ENCODE data around the gene TSR1.
A peak's percentile ranks its signal among the peaks of the same experiment; 100 is the strongest.

The TSR1 gene

DNA sequence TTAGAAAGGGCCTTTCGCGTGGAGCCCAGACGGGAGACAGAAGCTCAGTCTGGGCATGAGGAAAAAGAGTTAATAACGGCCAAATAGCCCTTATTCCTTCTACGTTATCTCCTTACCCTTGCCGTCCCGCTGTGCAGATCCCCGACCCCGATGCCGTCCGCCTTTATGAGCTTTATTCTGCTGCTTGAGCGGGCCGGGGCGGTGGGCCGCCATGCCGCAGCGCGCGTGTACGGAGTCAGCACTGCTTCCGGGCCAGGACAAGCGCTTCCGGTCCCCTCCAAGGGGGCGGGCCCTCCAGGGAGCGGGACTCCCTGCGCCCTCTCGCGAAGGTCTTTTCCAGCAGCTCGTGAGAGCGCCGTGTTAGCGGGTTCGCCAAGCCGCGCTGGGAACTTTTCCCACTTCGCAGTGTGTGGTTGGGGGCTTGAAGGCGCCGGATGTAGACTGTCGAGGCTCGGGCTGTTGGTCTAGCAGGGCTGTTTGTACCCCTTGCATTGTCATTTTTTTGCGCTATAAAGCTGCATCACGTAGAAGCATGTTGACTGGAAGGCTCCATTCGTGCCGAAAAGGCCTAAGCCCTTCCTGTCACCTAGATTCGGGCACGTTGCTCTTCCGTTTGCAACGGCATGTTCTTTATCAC lies at the start of gene TSR1:
TSR1 (minus strand) TSS at position 243 of the 637 bp plus-strand sequence; CDS start at position 213, 30 bp downstream.
- peak; percentile 48 to 95 (median 86) for DNase-seq

DNA sequence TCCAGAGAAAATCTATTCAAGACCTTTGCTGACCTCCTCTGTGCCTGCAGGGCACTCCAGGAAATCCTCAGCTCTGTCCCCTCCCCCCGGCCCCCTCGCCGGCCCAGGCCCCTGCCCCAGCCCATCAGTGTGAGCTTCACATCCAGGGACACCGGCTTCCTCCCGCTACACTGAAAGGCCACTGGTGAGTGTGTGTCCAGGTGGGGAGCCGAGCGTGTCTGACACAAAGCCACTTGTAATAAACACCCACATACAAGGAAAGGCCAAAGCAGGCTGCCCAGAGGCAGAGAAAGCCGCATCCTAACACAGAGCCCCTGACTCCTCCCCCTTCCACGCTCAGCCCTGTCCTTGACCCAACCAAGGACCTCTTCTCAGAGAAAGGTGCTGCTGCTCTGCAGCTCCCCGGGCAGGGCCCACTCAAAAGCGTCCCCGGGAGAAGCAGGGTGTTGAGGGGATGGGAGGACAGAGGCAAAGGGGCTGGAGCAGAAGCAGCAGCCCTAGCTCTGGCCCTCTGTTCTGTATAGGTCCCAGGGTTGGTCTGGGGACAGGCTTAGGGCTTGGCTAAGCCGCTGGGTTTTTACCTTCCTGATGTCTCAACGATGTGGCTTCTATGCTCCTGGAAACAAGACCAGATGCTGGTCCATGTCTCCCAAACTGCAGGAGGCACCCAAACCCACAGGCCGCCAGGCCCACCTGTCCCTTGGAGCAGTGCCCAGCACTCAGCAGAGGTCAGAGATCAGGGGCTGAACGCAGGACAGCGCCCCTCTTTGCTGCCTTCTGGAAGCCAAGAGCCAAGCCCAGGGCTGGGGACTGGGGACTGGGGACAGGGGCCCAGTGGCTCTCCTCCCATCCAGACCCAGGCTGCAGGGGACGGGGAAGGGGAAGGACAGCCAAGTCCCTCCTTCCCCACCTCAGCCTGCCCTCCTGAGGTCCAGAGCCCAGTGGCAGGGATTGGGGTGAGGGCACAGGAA lies 49.3 kb upstream of the TSR1 start:
- no peak for DNase-seq

DNA sequence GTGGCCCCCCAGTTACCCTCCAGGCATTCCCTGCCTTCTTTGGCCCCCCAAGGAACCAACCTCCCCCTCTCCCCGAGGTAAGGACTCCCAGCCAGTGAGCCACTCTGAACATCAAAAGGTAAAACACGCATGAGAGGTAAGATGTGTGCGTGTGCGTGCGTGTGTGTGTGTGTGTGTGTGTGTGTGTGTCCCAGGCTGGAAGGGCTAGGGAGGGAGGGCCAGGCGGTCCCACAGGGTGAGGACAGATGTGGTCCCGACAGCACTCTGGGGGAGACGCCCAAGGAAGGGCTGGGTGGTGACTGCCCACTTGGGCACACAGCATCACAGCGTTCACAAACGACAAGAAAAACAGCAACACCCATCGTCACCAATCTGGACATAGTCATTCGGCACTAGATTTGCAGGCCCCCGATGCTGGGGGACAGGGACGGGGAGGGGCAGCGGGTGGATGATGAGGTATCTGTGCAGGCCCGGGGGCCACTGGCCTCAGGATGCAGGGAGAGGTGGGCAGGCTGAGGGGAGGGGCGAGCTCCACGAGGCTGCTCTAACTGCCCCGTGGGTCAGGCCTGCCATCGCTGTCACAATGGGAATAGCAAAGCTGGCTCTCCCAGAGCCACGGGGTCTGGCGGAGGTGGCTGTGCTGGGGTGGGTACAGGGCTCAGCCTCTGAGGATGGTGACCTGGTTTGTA lies 48.3 kb upstream of the TSR1 start:
- no peak for DNase-seq

DNA sequence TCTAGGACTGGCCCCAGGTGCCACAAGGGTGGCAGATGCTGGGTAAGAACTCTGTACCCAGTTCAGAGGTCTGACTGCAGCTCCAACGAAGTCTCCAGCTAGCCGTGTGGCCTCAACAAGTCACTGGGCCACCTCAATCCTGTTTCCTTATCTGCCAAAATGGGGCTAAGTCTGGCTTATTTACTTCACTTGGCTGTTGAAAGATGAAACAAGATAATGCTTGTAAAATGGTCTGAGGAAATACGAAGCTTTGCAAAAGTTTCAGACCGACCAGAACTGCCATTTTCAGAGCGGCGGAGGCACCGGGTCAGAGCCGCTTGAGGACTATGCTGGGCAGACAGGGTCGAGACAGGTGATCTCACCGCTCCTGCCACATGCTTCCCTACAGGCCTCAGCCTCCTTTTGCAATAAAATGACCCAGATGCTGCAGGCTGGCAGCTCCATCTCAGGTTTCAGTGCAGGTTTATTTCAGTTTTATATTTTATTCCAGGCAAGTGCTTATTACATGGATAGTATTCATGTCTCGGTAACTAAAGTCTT lies 47.4 kb upstream of the TSR1 start:
- DNase-seq: no peak

DNA sequence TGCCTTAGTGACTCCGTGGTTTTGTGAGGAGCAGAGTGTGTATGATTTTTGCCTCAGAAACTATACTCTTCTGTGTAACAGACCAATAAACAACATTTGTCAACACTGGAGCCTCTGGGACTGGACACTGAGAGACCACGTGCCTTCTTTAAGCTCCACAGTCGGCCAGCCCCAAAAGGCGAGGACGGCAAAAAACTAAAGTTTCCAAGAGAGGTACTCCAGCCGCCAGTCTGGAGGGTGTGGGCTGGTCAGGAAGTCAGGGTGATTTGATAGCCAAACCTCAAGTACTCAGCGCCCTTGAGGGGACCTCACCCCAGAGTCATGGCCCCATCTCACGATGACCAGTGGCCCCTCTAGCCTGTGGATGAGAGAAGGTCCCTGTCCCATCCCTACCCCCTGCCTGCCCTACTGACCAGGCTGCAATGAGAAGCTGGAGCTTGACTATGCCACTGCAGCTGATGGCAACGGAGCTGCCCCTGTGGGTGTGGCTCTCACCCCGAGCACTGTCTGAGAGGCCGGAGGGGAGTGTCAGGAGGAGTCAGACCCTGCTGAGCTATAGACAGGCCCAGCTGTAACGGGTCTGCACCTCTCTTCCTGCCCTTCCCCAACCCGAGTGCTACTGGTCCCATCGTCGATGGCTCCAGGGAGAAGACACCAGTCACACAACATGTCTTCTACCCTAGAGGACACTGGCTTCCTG lies 44.8 kb upstream of the TSR1 start:
- no peak for DNase-seq

DNA sequence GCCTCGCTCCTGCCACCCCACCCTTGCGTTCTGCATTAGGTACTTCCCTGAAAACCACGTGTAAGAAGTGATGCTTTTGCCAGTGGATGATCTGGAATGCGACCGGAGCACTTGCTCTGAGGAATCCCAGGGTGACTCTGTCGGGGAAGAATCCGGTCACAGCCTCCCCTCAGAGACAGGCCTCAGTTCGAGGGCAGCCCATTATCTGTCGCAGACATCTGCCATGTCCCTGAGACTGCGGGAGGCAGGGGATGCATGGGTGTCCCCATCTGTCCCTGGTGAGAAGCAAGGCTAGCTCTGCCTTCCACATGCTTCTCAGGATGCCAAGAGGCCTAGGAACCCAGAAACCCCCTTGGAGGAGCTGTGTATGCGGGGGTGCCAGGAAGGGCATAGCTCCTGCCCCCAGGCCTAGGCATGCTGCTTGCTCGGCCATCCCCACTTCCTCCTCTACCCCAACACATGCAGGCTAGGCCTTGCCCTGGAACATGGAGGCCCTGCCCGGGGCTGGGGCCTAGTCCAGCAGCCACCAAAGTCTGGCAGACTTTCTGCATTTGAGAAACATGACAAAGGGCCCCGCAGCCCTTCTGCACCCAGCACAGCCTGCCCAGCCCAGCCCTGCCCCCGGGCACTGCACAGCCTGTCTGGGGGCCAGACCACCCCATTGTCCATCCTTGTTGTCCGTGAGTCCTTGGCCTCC lies 44.1 kb upstream of the TSR1 start:
- no peak for DNase-seq

DNA sequence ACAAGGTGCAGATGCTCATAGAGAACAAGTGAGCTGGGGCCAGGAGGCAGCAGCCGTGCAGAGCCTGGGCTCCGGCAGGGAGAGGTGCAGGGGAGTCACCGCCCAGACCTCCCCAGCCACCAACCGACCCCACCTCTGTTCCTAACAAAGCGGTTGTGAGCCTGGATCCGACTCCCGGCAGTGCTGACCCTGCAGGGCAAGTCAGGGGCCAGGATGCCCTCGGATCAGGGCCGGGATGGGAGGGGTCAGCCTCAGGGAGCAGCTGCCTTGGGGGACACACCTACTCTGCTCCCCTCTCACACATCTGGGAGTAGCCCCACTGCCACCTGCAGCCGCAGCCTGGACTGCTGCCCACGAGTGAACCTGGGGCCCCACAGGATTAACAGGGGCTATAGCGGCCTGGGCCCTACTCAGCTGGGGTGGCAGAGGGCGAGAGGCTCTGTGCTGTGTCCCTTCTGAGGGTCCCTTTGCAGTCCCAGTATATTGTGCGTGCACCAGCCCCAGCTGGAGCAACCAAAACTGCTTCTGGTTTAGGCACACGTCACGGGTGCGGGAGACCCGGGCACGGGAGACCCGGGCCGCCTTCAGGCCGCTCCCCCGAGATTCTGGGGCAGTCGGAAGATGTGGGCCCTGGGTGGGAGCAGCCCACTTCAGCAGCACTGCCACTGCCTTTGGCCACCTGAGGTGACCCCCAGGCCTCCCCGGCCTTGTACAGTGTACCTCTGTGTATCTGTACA lies 43.4 kb upstream of the TSR1 start:
- no peak for DNase-seq

DNA sequence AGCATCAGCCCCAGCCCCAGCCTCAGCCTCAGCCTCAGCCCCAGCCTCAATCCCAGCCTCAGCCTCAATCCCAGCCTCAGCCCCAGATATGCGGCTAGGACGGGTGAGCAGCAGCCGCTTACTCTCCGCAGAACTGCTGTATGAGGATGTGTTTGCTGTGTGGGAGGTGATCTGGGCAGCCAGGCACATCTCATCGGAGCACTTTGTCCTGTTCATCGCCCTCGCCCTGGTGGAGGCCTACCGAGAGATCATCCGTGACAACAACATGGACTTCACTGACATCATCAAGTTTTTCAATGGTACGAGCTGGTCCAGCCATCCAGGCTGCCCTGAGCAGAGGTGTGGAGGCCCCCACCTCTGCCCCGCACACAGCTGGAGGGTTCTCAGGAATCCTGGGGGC lies 42.6 kb upstream of the TSR1 start:
- DNase-seq: no peak

DNA sequence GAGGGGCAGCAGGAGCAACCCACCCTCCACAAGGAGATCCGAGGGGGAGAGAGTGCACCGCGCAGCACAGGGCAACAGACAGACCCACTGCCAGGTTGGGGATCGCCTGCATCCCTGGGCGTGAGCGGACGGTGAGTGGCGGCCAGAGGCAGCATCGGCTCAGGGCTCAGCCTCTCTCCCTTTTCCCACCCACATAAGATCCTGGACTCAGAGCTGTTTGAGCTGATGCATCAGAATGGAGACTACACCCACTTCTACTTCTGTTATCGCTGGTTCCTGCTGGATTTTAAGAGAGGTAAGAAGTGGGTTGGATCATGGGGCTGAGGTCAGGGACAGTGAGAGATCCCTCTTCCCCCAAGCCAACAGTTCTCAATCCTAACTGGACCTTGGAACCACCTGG lies 41.4 kb upstream of the TSR1 start:
- peak in 6 of 58 donors; percentile 11 to 59 (median 36) for DNase-seq

DNA sequence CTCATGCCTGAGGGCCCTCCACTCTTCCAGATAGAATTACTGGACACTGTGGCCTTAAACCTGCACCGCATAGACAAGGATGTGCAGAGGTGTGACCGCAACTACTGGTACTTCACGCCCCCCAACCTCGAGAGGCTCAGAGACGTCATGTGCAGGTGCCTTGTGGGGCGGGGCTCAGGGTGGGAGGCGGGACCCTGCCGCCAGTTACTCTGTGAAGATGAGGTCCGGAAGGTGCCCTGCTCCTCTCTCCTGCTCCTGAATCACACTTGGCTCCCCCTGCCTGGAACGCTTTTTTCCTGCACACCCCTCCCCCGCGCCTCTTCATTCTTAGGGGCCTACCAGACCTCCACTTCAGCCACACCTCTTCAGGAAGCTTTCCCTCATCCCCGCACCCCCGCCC lies 39.9 kb upstream of the TSR1 start:
- DNase-seq: no peak

DNA sequence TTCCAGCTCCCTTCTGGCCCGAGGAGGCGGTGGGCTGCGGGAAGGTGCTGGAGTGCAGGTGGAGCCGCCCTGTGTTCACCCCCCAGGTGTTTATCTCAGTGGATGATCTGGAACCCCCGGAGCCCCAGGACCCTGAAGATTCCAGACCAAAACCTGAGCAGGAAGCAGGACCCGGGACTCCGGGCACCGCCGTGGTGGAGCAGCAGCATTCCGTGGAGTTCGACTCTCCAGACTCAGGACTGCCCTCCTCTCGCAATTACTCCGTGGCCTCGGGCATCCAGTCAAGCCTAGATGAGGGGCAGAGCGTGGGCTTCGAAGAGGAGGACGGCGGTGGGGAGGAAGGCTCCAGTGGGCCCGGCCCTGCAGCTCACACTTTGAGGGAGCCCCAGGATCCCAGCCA lies 39.1 kb upstream of the TSR1 start:
- no peak for DNase-seq

DNA sequence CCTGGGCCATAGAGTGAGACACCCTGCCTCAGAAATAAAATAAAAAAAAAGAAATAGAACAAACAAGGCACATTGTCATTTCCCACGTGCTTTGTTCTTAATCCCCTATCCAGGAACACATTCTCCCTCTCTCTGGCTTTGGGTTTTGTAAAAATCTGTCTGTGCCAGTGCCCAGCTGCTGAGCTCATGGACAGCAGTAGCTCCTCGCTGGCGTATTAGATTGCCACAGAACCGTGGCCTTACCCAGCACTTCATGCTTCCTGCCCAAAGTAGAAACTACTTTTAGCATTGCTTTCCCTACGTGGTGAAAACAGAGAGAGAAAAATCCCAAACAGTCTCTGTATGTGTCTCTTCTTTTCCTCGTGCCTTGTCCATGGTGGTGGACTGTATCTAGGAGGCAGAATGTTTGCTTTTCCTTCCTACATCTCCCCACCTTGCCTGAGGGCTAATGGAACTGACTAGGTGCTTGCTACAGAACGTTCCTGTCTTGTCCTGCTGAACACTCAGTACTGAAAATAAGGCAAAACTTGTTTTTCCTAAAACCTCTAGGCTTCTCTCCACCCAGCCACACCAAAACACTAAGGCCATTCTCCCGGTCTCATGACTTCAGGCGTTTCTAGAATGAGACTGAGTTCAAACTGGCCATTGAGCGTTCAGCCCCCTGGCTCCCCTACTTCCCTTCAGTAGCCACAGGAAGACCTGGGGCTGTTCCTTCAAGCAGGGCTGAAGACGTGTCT lies 38.5 kb upstream of the TSR1 start:
- no peak for DNase-seq

DNA sequence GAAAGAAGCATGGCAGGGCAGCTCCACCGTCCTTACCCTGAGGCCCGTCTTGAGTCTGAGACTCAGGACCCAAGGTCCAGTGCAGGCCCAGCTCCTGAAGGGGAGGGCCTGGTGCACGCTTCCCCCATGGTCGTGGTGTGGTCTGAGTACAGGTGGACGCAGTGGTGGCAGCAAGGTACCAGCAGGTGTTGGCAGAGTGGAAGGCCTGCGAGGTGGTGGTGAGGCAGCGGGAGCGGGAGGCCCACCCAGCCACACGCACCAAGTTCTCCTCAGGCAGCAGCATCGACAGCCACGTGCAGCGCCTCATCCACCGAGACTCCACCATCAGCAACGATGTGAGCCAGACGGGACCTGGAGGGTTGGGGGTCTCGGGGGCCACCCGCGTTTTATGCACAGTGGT lies 36.9 kb upstream of the TSR1 start:
- DNase-seq: no peak

DNA sequence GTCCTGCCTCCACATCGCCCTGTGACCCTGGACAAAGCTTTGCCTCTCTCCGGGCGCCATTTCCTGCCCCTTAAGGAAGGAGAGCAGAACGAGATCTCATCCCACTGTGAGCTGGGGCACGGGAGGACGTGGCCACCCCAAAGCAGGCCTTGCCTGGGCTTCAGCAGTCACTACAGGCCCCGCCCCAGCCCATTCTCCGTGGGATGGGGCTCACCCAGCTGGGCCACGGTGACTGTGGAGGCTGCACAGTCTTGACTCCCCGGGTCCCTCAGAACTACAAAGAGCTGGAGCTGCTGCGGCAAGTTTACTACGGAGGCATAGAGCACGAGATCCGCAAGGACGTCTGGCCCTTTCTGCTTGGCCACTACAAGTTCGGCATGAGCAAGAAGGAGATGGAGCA lies 36.4 kb upstream of the TSR1 start:
- no peak for DNase-seq

DNA sequence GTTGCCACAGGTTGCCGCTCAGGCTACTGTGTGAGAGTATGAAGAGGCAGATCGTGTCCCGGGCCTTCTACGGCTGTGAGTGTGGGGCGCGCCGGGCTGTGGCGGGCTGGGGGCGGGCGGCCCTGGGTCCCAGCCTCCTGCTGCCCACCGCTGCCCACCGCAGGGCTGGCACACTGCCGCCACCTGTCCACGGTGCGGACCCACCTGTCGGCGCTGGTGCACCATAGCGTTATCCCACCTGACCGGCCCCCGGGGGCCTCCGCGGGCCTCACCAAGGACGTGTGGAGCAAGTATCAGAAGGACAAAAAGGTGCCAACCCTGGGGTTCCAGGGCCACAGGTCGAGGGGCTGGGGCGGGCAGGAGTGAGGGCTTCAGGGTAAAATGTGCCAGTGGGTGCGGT lies 35.9 kb upstream of the TSR1 start:
- DNase-seq: no peak

DNA sequence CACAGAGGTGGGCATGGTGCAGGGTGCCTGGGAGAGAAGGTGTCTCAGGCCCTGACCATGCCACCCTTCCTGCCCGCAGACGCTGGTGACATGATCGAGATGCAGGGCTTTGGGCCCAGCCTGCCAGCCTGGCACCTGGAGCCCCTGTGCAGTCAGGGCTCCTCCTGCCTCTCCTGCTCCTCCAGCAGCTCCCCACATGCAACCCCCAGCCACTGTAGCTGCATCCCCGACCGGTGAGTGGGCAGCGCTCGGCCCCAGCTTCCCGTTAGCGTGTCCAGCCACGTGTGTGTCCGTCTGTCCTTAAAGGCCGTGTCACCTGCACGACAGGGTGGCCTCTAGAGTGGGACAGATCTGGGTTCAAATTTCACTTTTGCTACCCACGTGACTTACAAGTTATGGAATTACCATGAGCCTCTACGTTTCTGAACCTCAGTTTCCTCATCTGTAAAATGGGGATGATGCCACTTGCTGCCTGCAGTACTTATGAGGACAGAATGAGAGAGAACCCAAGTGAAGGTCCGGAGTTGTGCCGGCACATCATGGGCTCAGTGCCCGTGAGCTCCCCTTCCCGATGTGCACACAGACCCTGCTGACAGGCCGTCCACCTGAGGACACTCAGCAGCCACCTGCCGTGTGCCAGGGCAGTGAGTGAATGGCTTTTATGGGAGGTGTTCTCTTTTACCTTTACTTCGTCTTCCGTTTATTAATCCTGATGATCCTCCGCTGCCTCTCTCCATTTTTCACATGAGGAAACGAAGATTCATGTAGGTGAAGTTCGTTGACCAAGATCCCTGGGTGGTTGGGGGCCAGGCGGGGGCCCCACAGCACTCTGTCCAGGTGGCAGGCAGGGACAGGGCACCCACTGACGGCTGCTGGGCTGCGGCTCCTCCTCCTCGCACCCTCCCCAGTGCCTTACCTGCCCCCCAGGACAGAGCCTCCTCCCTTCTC lies 35.2 kb upstream of the TSR1 start:
- no peak for DNase-seq

DNA sequence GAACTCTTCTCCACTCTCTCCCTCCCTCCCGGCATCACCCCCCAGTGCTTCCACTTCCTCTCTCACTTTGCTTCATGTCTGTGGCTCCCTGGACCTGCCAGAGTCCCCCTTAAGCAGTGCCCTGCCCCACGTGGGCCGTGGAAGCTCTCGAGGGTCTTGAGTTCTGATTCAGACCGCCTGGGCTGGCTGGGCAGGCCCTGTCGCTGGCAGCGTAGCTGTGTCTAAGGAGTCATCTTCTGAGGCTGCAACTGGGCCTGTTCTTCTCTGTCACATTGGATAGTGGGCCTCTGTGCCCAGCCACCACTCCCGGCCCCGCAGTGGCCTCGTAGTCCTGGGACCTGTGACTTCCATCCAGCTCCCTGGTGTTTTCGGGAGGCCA lies 33.9 kb upstream of the TSR1 start:
- no peak for DNase-seq
